HepG2 (cell line): ENCODE results near the gene APOM. TPM values are rescaled to one million over a fixed set of nuclear protein-coding genes. Genes with fewer than 3 reads are reported as not detected.

Experiments
- ATAC-seq: fragments of 200-7000 bp; cut with Tn5 transposase; 3 replicates; pipeline ENCODE4 v1.9.1; 2020; ENCODE audit warnings: mild to moderate bottlenecking, moderate library complexity
- BruUV-seq: library from RNA; stranded (reverse); fragments of 400-500 nt; replicated peaks from 2 replicates; lab custom pipeline; 2021; lab: Mats Ljungman, UMichigan
- CTCF ChIA-PET: fragments of 300-600 bp; formaldehyde crosslinking; extraction: SDS; loops from one replicate; lab custom pipeline; 2021; ENCODE audit warnings: low total read pairs, inconsistent platforms, low intra/inter-chr PET ratio; lab: Yijun Ruan, JAX
- POLR2A ChIA-PET: fragments of 350-600 bp; sonication (Branson Sonifier 250); formaldehyde crosslinking; loops from one replicate; lab custom pipeline; 2020; ENCODE audit warnings: antibody characterized with exemption, inconsistent platforms; lab: Yijun Ruan, JAX
- DNase-seq: peaks from one replicate; pipeline ENCODE4 v3.0.0-alpha.2; 2015; ENCODE audit warnings: low spot score
- FAIRE-seq: peaks from 3 replicates; lab custom pipeline; 2011; peaks lifted over from hg19 to GRCh38; lab: Jason Lieb, UNC
- H2AFZ ChIP-seq: one replicate; pipeline ENCODE4 v1.6.1; 2011; ENCODE audit warnings: low read length, inconsistent platforms
- H3K27ac ChIP-seq: fragments of 300-600 bp; 3 replicates; pipeline ENCODE4 v1.8.0; 2011; ENCODE audit warnings: mixed run types, mild to moderate bottlenecking, mixed read lengths, low read length, inconsistent platforms; ENCODE audit not compliant: insufficient read depth; ENCODE audit errors: extremely low read length
- H3K27me3 ChIP-seq, 2 experiments: fragments of 200-600 bp in 1 of 2; 2 replicates in 1 of 2; 3 replicates in 1 of 2; pipeline versions ENCODE4 v1.6.0 to v1.8.0; 2011; ENCODE audit warnings: low read length in 2 of 2, mild to moderate bottlenecking in 2 of 2, moderate library complexity in 2 of 2, inconsistent platforms in 1 of 2; ENCODE audit not compliant: insufficient read depth in 2 of 2, control insufficient read depth in 1 of 2
- H3K36me3 ChIP-seq, 2 experiments: fragments of 200-600 bp in 1 of 2; replicated peaks in 1 of 2; 2 replicates in 1 of 2; 3 replicates in 1 of 2; pipeline versions ENCODE4 v1.5.1 to v1.8.0; 2011; ENCODE audit warnings: low read length in 2 of 2, inconsistent platforms in 1 of 2; ENCODE audit not compliant: insufficient read depth in 2 of 2, control insufficient read depth in 1 of 2
- H3K4me1 ChIP-seq: 2 replicates; pipeline ENCODE4 v1.5.1; 2012; ENCODE audit warnings: low read length, inconsistent platforms; ENCODE audit not compliant: insufficient read depth
- H3K4me2 ChIP-seq: 2 replicates; pipeline ENCODE4 v1.6.0; 2011; ENCODE audit warnings: low read depth, low read length, inconsistent platforms
- H3K4me3 ChIP-seq, 3 experiments: fragments of 200-600 bp in 1 of 3; sonication (generic), shearing (Covaris generic) in 1 of 3; replicated peaks in 1 of 3; 2 replicates each; pipeline ENCODE4 v1.5.1; 2011 to 2016; ENCODE audit warnings: low read length in 3 of 3, inconsistent platforms in 2 of 3, low read depth in 2 of 3, mild to moderate bottlenecking in 2 of 3, control low read depth in 1 of 3, mixed read lengths in 1 of 3; ENCODE audit not compliant: insufficient read depth in 1 of 3
- H3K79me2 ChIP-seq: one replicate; pipeline ENCODE4 v1.6.1; 2011; ENCODE audit warnings: low read length, inconsistent platforms; ENCODE audit not compliant: insufficient read depth
- H3K9ac ChIP-seq: 2 replicates; pipeline ENCODE4 v1.6.0; 2011; ENCODE audit warnings: mild to moderate bottlenecking, low read depth, low read length, inconsistent platforms; ENCODE audit not compliant: insufficient read depth
- H3K9me3 ChIP-seq: 2 replicates; pipeline ENCODE4 v1.5.1; 2012; ENCODE audit warnings: mild to moderate bottlenecking, low read length
- H4K20me1 ChIP-seq: 2 replicates; pipeline ENCODE4 v1.6.0; 2011; ENCODE audit warnings: inconsistent platforms, mild to moderate bottlenecking, low read length, moderate library complexity; ENCODE audit not compliant: insufficient read depth
- CREBL2 ChIP-seq: sonication (generic); formaldehyde crosslinking; IDR thresholded peaks from 2 replicates; pipeline ENCODE4 v1.8.1; 2023; ENCODE audit warnings: missing genetic modification reagents, mild to moderate bottlenecking, borderline replicate concordance
- DR1 ChIP-seq: sonication (generic); formaldehyde crosslinking; IDR thresholded peaks from 2 replicates; pipeline ENCODE4 v1.8.0; 2021; ENCODE audit warnings: mild to moderate bottlenecking, missing genetic modification reagents, inconsistent platforms
- FOXA3 ChIP-seq: IDR thresholded peaks from 2 replicates; pipeline ENCODE4 v1.6.1; 2016; ENCODE audit warnings: missing genetic modification reagents, missing compliant biosample characterization
- NCOR1 ChIP-seq: fragments of 200-600 bp; sonication (generic); IDR thresholded peaks from 2 replicates; pipeline ENCODE4 v1.7.0; 2017; ENCODE audit warnings: antibody characterized with exemption, low read length, borderline replicate concordance
- NR2F6 ChIP-seq, 2 experiments: IDR thresholded peaks; 2 replicates each; pipeline ENCODE4 v1.6.1; 2016; ENCODE audit warnings: antibody characterized with exemption in 1 of 2, mild to moderate bottlenecking in 1 of 2
- ONECUT2 ChIP-seq: sonication (generic); formaldehyde crosslinking; IDR thresholded peaks from 2 replicates; pipeline ENCODE4 v1.4.0; 2020; ENCODE audit warnings: missing genetic modification reagents
- SNAPC2 ChIP-seq: sonication (generic); formaldehyde crosslinking; IDR thresholded peaks from 2 replicates; pipeline ENCODE4 v1.8.1; 2022; ENCODE audit warnings: mild to moderate bottlenecking, missing genetic modification reagents
- TOE1 ChIP-seq: sonication (generic); formaldehyde crosslinking; IDR thresholded peaks from 2 replicates; pipeline ENCODE4 v1.4.0; 2020; ENCODE audit warnings: mild to moderate bottlenecking, missing genetic modification reagents
- ZFP62 ChIP-seq: sonication (generic); formaldehyde crosslinking; IDR thresholded peaks from 2 replicates; pipeline ENCODE4 v1.4.0; 2020; ENCODE audit warnings: missing genetic modification reagents
- ZNF256 ChIP-seq: sonication (generic); formaldehyde crosslinking; conservative IDR thresholded peaks from 2 replicates; pipeline ENCODE4 v1.4.0; 2020; ENCODE audit warnings: missing genetic modification reagents
- ZNF280D ChIP-seq: sonication (generic); formaldehyde crosslinking; IDR thresholded peaks from 2 replicates; pipeline ENCODE4 v1.5.1; 2020; ENCODE audit warnings: mild to moderate bottlenecking, missing genetic modification reagents
- ZNF292 ChIP-seq: sonication (generic); formaldehyde crosslinking; IDR thresholded peaks from 2 replicates; pipeline ENCODE4 v1.8.1; 2022; ENCODE audit warnings: mild to moderate bottlenecking, low read depth, missing genetic modification reagents, borderline replicate concordance
- ZNF496 ChIP-seq: sonication (generic); formaldehyde crosslinking; IDR thresholded peaks from 2 replicates; pipeline ENCODE4 v1.8.1; 2023; ENCODE audit warnings: mild to moderate bottlenecking, moderate library complexity, missing genetic modification reagents; ENCODE audit not compliant: insufficient replicate concordance
- ZNF501 ChIP-seq: sonication (generic); formaldehyde crosslinking; IDR thresholded peaks from 2 replicates; pipeline ENCODE4 v1.5.1; 2020; ENCODE audit warnings: mild to moderate bottlenecking, moderate library complexity, missing genetic modification reagents
- ZNF883 ChIP-seq: sonication (generic); formaldehyde crosslinking; IDR thresholded peaks from 2 replicates; pipeline ENCODE4 v1.5.1; 2020; ENCODE audit warnings: mild to moderate bottlenecking, missing genetic modification reagents; ENCODE audit errors: not compliant biosample characterization
- WGBS: methylation state at CpG from one replicate; pipeline ENCODE4 v1.1.6; 2017; ENCODE audit warnings: low lambda C conversion rate; 5-methylcytosine and 5-hydroxymethylcytosine counted together
- in situ Hi-C: cut with HindIII; loops from 2 replicates; pipeline ENCODE4 v1.10.0; 2017; ENCODE audit warnings: low pct_unique_long_range_greater_than_20kb; ENCODE audit not compliant: extremely low pct_ligation_motif_present
- intact Hi-C: fragments of 100-400 bp; cut with micrococcal nuclease; formaldehyde crosslinking; loops from one replicate; pipeline ENCODE4 v1.10.0; 2022; ENCODE audit not compliant: unreplicated experiment
- polyA plus RNA-seq, 8 experiments: library from polyadenylated mRNA; depleted of rRNA in 3 of 8; stranded (reverse) in 7 of 8; unstranded in 1 of 8; fragments of >200 nt; fragmentation: Illumina TruSeq in 4 of 8; extraction: Trizol in 4 of 8; gene quantifications; 2 replicates each; pipeline versions ENCODE4 v1.2.1 to v1.2.3, GENCODE V29; 2011 to 2016; ENCODE audit warnings: low read depth in 4 of 8, missing spikeins in 1 of 8, mixed read lengths in 1 of 8; ENCODE audit not compliant: insufficient read depth in 1 of 8
- total RNA-seq, 5 experiments: library from RNA; depleted of rRNA; stranded (reverse); fragments of >200 nt; fragmentation: Illumina TruSeq; extraction: Trizol; gene quantifications; 2 replicates each; pipeline ENCODE4 v1.2.3, GENCODE V29; 2016; ENCODE audit warnings: low read depth in 1 of 5
- TF ChIP-seq, protein P1 (sequence below): sonication (generic); formaldehyde crosslinking; IDR thresholded peaks from 2 replicates; pipeline ENCODE4 v1.5.0; 2020; ENCODE audit warnings: missing genetic modification reagents

The APOM gene
- total and polyA plus RNA-seq, 2 of the 13 experiments (the other 11 are each of a cell fraction or from before 2014, with no cell fraction given), result 98.2 to 1,140 TPM

DNA sequence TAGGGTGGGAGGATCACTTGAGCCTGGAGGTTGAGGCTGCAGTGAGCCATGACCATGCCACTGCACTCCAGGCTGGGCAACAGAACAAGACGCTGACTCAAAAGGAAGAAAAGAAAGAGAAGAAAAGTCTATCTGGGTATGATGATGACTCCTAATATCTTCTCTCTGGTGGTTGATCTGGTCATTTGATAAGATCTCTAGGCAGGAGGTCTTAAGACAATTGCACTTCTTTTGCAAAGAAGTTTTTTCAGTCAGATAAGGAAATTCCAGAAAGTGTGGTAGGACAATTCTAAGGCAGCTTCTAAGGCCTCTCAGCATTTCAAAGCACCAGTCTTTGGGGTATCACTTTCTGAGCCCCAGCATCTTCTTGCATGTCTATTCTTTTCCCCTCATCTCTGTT lies 48.4 kb upstream of the APOM start:
- BruUV-seq, result no TSS peak
- peaks cover 21% of the 10 kb centered on the region for H3K4me1 ChIP-seq
- no peaks in the 10 kb centered on the region for H3K36me3 ChIP-seq
- H2AFZ ChIP-seq, result no peak overlapping the region
- H3K79me2 ChIP-seq, result no peaks in the 10 kb centered on the region
- H3K4me2 ChIP-seq, result no peak overlapping the region
- ATAC-seq, result no peak
- H3K27me3 ChIP-seq, result peaks cover 0 to 2% of the 10 kb centered on the region in 2 experiments; a peak in 3 of 5 replicates
- POLR2A ChIA-PET, result interaction anchor here (1.4 kb wide), 1 partner anchor 9 kb away, joined by 4 read pairs; no protein-coding TSS in a partner anchor
- no peaks in the 10 kb centered on the region for H4K20me1 ChIP-seq
- CTCF ChIA-PET, result no interaction called here
- intact Hi-C loops, result no loop called here
- in situ Hi-C loops, result no loop called here
- H3K27ac ChIP-seq, result no peak overlapping the region
- H3K9ac ChIP-seq, result no peak overlapping the region
- no peak for TF ChIP-seq ZNF883 (CRISPR knock-in tag)
- TF ChIP-seq SNAPC2 (CRISPR knock-in tag), result no peak
- TF ChIP-seq ZFP62 (CRISPR knock-in tag), result no peak
- TF ChIP-seq FOXA3 (CRISPR knock-in tag), result no peak
- TF ChIP-seq ONECUT2 (CRISPR knock-in tag), result no peak
- no peak for TF ChIP-seq CREBL2 (CRISPR knock-in tag)
- TF ChIP-seq ZNF496 (CRISPR knock-in tag), result no peak
- no peak for TF ChIP-seq TOE1 (CRISPR knock-in tag)
- TF ChIP-seq ZNF256 (CRISPR knock-in tag), result no peak
- TF ChIP-seq NR2F6 (IDR thresholded peaks at IDR 0.05), result no peak
- TF ChIP-seq NR2F6 (CRISPR knock-in tag; IDR thresholded peaks at IDR 0.05), result no peak
- no peak for TF ChIP-seq DR1 (CRISPR knock-in tag)
- TF ChIP-seq, protein P1, sequence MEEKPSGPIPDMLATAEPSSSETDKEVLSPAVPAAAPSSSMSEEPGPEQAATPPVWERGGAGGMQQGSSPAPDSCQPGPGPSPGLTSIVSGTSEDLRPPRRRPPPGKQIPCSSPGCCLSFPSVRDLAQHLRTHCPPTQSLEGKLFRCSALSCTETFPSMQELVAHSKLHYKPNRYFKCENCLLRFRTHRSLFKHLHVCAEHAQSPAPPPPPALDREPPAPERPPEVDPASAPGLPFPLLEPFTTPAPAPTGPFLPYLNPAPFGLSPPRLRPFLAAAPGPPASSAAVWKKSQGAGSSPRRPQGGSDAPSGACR, result no peak
- TF ChIP-seq NCOR1, result no peak
- TF ChIP-seq ZNF292, result no peak
- TF ChIP-seq ZNF501 (CRISPR knock-in tag), result no peak
- TF ChIP-seq ZNF280D (CRISPR knock-in tag), result no peak
- H3K9me3 ChIP-seq, result no peaks in the 10 kb centered on the region
- no peak overlapping the region for H3K4me3 ChIP-seq
- FAIRE-seq, result no peak
- WGBS, result 0% methylated on average over 1 of the region's 1 CpG
- no peak for DNase-seq
